ENCODE data around the gene RAD51AP2. TPM values are rescaled to one million over a fixed set of nuclear protein-coding genes. Genes with fewer than 3 reads are reported as not detected.

Gene RAD51AP2
- total and polyA plus RNA-seq, 2 of the 13 experiments (the other 11 are each of a cell fraction or from before 2014, with no cell fraction given): 0.11 to 0.12 TPM

DNA sequence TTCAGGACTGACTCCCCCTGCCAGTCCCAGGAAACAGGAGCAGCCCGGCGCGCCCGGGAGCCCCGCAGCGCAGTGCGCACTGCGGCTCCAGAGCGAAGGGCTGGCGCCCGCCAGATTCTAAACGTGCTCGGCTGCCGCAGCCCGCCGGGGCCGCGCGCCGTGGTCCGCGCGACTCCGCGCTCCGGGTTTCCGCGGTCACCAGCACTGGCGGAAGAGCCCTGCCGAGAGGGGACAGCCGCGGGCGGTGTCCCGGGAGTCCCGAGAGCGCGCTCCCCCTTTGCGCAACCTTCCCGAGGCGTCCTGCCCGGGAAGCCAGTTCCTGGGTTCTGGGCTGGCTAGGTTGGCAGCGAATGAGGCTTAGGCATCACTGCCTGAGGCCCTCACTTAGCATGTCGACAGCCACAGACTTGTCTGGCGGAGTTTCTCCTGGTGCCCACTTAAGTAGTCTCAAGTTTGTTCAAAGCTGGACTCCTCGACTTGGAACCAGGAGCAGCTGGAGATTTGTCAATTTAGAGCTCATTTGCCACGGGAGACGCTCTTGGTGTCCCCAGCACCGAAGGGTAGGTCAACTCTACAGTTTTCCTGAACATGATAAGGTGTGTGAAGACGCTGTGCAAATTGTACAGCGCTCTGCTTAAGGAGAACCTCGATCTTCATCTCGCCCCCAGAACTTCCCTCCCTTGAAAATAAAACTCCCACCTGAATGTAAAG, 20.8 kb upstream of the RAD51AP2 start (continued):
- TF ChIP-seq ZNF101 (CRISPR knock-in tag; IDR thresholded peaks at IDR 0.05; ENCODE audit: borderline replicate concordance, low read depth) (no peak), ARID3A (IDR thresholded peaks at IDR 0.05; ENCODE audit: low read depth, low read length) (no peak), KMT2A (CRISPR knock-in tag; IDR thresholded peaks at IDR 0.05) (peak; percentile 98), ZNF230 (CRISPR knock-in tag; IDR thresholded peaks at IDR 0.05) (peak; percentile 73; the same call in 1 of the 2 replicates), LRRFIP1 (CRISPR knock-in tag; conservative IDR thresholded peaks at IDR 0.05) (no peak), IKZF4 (CRISPR knock-in tag; IDR thresholded peaks at IDR 0.05; ENCODE audit: borderline replicate concordance, low read depth, not compliant biosample characterization) (peak; percentile 80), ZBTB33 (CRISPR knock-in tag; IDR thresholded peaks at IDR 0.05) (peak; percentile 55; the same call in 1 of the 2 replicates), JARID2 (CRISPR knock-in tag; IDR thresholded peaks at IDR 0.05; ENCODE audit: insufficient replicate concordance) (no peak), U2AF1 (optimal IDR thresholded peaks at IDR 0.05; ENCODE audit: low read depth, low read length) (no peak), SNAPC4 (CRISPR knock-in tag; IDR thresholded peaks at IDR 0.05) (no peak), ZNF3 (CRISPR knock-in tag; IDR thresholded peaks at IDR 0.05) (no peak), SRSF4 (IDR thresholded peaks at IDR 0.05; ENCODE audit: low read depth, low read length, poor library complexity, severe bottlenecking) (peak; percentile 91), ZNF251 (CRISPR knock-in tag; IDR thresholded peaks at IDR 0.05) (no peak), ZFP1 (CRISPR knock-in tag; IDR thresholded peaks at IDR 0.05) (no peak), ZSCAN12 (CRISPR knock-in tag; IDR thresholded peaks at IDR 0.05) (peak; percentile 96)
- TF ChIP-seq, protein P1, sequence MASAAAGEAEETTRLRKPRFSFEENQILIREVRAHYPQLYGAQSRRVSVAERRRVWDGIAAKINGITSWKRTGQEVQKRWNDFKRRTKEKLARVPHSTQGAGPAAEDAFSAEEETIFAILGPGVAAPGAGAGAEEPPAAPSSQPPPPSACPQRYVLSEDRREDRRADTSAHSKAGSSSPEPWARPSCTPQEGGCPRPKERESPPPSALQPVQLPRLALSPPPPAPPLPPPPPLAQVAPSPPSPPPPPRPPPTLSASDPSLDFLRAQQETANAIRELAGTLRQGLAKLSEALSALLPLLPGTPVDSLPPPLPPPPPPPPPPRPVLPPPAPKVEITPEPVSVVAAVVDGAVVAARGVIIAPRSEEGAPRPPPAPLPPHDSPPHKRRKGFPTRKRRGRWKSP (CRISPR knock-in tag; IDR thresholded peaks at IDR 0.05): peak; percentile 99

Measured in HepG2 (cell line).